Neural cell (in vitro differentiated cells): ENCODE results near the gene GDAP2.

ENCODE experiments used
- EP300 ChIP-seq: fragments of 450-650 bp; conservative IDR thresholded peaks from 2 replicates; pipeline ENCODE4 v1.6.1; 2014; ENCODE audit warnings: antibody characterized with exemption, mild to moderate bottlenecking, moderate library complexity; ENCODE audit not compliant: poor library complexity, severe bottlenecking
- EZH2 ChIP-seq: fragments of 200-600, 300-800 bp; shearing (Covaris generic), sonication (generic); IDR thresholded peaks from 2 replicates; pipeline ENCODE4 v1.6.1; 2014; ENCODE audit warnings: antibody characterized with exemption, low read length, borderline replicate concordance, mild to moderate bottlenecking; ENCODE audit not compliant: insufficient read depth, poor library complexity, severe bottlenecking
- POLR2AphosphoS5 ChIP-seq: IDR thresholded peaks from 2 replicates; pipeline ENCODE4 v1.6.1; 2012
- SMC3 ChIP-seq: fragments of 450-650 bp; conservative IDR thresholded peaks from 2 replicates; pipeline ENCODE4 v1.6.1; 2014; ENCODE audit warnings: antibody characterized with exemption, mild to moderate bottlenecking, moderate library complexity; ENCODE audit not compliant: poor library complexity
- TAF1 ChIP-seq: IDR thresholded peaks from 2 replicates; pipeline ENCODE4 v1.6.1; 2012; ENCODE audit warnings: low read depth
- TF ChIP-seq, protein P1 (sequence below): fragments of 450-650 bp; IDR thresholded peaks from 2 replicates; pipeline ENCODE4 v1.5.1; 2014; ENCODE audit warnings: antibody characterized with exemption, mild to moderate bottlenecking, moderate library complexity; ENCODE audit not compliant: poor library complexity, severe bottlenecking
- TF ChIP-seq, protein P2 (sequence below): IDR thresholded peaks from 2 replicates; pipeline ENCODE4 v1.6.1; 2012; ENCODE audit warnings: borderline replicate concordance

GRCh38 chr1:117928881-117929342, 509 bp downstream of the GDAP2 start:
- TF ChIP-seq, protein P1, sequence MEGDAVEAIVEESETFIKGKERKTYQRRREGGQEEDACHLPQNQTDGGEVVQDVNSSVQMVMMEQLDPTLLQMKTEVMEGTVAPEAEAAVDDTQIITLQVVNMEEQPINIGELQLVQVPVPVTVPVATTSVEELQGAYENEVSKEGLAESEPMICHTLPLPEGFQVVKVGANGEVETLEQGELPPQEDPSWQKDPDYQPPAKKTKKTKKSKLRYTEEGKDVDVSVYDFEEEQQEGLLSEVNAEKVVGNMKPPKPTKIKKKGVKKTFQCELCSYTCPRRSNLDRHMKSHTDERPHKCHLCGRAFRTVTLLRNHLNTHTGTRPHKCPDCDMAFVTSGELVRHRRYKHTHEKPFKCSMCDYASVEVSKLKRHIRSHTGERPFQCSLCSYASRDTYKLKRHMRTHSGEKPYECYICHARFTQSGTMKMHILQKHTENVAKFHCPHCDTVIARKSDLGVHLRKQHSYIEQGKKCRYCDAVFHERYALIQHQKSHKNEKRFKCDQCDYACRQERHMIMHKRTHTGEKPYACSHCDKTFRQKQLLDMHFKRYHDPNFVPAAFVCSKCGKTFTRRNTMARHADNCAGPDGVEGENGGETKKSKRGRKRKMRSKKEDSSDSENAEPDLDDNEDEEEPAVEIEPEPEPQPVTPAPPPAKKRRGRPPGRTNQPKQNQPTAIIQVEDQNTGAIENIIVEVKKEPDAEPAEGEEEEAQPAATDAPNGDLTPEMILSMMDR = no peak
- peak; percentile 10 for TF ChIP-seq SMC3
- no peak for TF ChIP-seq POLR2AphosphoS5
- no peak for TF ChIP-seq EP300
- TF ChIP-seq, protein P2, sequence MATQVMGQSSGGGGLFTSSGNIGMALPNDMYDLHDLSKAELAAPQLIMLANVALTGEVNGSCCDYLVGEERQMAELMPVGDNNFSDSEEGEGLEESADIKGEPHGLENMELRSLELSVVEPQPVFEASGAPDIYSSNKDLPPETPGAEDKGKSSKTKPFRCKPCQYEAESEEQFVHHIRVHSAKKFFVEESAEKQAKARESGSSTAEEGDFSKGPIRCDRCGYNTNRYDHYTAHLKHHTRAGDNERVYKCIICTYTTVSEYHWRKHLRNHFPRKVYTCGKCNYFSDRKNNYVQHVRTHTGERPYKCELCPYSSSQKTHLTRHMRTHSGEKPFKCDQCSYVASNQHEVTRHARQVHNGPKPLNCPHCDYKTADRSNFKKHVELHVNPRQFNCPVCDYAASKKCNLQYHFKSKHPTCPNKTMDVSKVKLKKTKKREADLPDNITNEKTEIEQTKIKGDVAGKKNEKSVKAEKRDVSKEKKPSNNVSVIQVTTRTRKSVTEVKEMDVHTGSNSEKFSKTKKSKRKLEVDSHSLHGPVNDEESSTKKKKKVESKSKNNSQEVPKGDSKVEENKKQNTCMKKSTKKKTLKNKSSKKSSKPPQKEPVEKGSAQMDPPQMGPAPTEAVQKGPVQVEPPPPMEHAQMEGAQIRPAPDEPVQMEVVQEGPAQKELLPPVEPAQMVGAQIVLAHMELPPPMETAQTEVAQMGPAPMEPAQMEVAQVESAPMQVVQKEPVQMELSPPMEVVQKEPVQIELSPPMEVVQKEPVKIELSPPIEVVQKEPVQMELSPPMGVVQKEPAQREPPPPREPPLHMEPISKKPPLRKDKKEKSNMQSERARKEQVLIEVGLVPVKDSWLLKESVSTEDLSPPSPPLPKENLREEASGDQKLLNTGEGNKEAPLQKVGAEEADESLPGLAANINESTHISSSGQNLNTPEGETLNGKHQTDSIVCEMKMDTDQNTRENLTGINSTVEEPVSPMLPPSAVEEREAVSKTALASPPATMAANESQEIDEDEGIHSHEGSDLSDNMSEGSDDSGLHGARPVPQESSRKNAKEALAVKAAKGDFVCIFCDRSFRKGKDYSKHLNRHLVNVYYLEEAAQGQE = no peak
- TF ChIP-seq EZH2 = no peak
- no peak for TF ChIP-seq TAF1
